GOT3 (cell line): ENCODE measurements around the gene LCORL.
A peak's percentile ranks its signal among the peaks of the same experiment; 100 is the strongest.
"Not testable (repeated sequence)": the region's sequence is repeated elsewhere in the genome, so short reads cannot be mapped to it uniquely, and the experiment has no call there.

Experiments used
- DNase-seq: peaks from one replicate; lab custom pipeline; 2025; ENCODE audit warnings: mixed read lengths; lab: John Stamatoyannopoulos, UW

Gene LCORL

DNA sequence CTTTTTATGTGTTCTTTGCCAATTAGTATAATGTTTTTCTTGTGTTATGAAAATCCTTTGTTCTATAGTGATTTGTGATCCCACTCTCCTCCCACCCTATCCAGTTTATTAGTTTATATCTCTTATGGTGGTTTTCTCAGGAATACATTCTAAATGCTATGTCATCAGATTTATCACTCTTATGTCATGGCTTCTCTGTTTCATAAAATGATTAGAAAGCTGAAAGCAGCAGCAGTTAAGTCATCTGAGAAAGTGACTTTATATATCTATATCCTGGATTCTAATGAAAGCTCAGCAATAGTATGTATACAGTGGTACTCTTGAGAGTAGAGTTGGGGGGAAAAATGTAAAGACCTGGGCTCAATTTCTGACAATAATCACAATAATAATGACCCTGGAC is 169.6 kb downstream of the LCORL start:
- no peak for DNase-seq

- DNase-seq: not testable (repeated sequence)
Measured at GRCh38 chr4:17850295-17850694, 171.3 kb downstream of the LCORL start.

GRCh38 chr4:17846266-17846665 is 175.3 kb downstream of the LCORL start:
- no peak for DNase-seq

- DNase-seq: no peak
Measured at GRCh38 chr4:17823871-17824669, 197.5 kb downstream of the LCORL start.

- DNase-seq: no peak
Measured at GRCh38 chr4:17817027-17817426, 204.5 kb downstream of the LCORL start.

- no peak for DNase-seq
Measured at GRCh38 chr4:17816142-17816541, 205.4 kb downstream of the LCORL start.

DNA sequence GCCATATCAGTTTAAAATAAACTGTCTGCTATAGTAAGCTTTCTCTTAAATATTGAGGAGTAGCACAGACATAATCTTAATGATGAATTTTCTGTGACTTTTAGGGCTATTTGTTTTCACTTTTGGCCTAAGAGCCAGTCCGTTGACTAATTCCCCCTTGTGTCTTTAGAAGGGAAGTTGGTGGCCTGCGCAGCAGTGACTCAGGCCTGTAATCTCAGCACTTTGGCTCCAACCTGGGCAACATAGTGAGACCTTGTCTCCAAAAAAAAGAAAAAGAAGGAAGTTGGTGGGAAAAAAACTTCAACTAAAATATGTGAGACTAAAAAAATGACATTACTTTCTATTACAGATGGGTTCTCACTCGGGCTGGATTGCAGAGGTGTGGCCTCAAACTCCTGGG is 207.4 kb downstream of the LCORL start:
- DNase-seq: no peak

- DNase-seq: no peak
Measured at GRCh38 chr4:17812801-17813200, 208.8 kb downstream of the LCORL start.

GRCh38 chr4:17812125-17812524 is 209.4 kb downstream of the LCORL start:
- DNase-seq: no peak

DNA sequence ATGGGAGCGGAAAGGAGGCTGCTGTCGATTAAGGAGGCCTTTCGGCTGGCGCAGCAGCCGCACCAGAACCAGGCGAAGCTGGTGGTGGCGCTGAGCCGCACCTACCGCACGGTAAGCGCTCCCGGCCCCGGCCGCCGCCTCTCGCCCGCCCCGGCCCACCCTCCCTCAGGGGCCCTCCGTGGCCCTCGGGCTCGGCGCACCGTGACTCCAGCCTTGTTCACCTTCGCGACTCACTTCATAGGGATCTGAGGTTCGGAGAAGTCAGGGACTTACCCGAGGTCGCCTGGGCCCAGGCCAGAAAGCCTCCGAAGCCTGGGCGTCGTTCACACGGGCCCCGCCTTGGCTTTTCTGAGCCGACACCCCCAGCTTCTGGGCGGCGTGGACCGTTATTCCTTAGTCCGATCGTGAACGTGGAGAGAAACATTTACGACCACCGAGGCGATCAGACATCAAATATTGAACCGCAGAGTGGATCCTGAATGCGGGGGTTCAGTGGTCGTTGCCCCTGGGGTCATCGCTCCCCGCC is 210.4 kb downstream of the LCORL start:
- DNase-seq: no peak

DNA sequence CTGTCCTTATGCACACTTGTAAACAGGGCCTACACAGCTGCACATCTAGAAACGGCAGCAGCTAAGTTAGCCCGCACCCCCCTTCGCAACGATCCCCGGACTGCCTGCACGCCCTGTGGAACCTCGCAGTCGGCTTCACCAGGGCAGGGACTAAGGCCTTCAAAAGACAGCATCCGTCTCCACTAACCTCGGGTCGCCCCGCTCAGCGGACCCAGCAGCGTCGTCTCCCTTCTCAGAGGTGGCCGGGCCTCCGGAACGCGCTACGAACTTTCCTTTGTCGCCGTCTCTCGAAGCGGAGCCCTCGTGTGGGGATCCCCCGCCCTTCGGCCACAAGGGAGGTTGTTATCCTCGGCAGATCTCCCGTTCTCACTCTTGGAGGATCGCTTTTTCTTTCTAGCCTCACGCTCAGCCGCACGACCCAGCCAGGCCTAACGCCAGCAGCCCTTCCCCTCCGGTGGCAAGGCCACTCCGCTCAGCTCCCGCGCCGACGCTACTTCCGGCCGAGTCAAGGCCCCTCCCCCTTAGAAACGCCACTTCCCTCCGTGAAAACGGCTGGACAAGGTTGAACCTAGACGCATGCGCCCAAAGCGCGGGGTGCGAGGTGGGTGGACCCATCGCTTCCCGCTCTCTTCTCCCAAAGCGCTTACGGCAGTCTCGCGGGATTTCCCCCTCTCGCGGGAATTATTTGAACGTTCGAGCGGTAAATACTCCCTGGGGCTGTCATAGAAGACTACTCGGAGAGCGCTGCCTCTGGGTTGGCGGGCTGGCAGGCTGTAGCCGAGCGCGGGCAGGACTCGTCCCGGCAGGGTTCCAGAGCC is 211.1 kb downstream of the LCORL start, which contains the start of the genes DCAF16 and NCAPG:
DCAF16 (minus strand) TSS at position 498 of the 818 bp plus-strand sequence. CDS start 6,616 bp downstream, outside the sequence.
NCAPG (plus strand) TSS at position 720 of the 818 bp plus-strand sequence. CDS start 99 bp downstream, outside the sequence.
- DNase-seq: peak; percentile 95

DNA sequence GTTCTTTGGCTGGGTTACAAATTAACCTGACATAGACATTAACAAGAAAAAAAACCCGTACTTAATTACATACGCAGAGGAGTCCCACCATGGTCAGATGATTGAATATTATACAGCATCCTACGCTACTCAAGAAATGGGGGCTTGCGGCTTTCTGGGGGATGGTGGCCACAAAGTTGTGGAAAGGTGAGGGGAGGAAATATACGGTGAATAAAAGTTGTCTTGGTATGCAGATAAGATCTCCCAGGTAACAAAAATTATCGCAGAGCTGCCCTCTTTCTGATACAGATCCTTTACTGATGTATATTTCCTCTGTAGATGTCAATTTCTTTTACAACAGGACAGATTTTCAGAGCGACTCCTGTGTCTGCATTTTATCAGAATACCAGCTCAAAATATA is 211.9 kb downstream of the LCORL start:
- DNase-seq: no peak

GRCh38 chr4:17807446-17807845 is 214.1 kb downstream of the LCORL start:
- DNase-seq: no peak

DNA sequence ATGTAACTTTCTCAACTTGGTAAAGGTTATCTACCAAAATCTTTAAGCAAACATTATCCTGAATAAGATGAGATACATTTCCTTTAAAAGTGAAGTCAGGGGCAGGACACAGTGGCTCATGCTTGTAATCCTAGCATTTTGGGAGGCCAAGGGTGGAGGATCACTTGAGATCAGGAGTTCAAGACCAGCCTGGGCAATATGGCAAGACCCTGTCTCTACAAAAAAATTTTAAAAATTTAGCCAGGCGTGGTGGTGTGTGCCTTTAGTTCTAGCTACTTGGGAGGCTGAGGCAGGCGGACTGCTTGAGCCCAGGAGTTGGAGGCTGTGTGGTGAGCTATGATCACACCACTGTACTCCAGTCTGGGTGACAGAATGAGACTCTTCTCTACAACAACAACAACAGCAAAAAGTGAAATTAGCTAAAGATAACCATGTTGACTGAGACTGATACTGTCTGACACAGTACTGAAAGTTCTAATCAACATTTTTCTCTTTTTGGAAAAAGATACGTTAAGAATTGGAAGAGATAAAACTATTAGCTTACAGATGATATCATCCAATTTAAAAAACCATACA is 215.9 kb downstream of the LCORL start:
- DNase-seq: no peak

GRCh38 chr4:17797808-17798207 is 223.7 kb downstream of the LCORL start:
- DNase-seq: no peak

DNA sequence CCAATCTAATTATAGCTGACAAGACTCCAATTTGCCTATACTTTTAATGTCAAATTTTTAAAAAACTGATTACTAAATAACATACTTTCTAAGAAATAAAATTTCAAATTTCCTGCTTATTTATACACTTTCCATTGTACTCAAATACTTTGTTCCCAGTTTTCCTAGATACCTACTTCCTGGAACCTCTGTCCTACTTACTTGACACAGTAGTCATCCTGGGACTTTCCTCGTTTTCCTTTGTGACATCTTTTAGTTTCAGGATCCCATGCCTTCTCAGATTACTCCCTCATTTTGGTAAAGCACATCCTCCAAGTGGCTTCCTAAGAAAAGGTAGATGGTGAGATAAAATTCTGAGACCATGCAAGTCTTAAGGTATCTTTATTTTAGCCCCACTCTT is 226.8 kb downstream of the LCORL start:
- DNase-seq: no peak
